NCI-H82 treated with DMSO at 0.1 percent for 48 hours (cell line): Measurements from ENCODE around the gene LRP1B.

Experiments used
- DNase-seq: peaks from one replicate; lab custom pipeline; 2025; ENCODE audit not compliant: unreplicated experiment; lab: John Stamatoyannopoulos, UW

Gene LRP1B

GRCh38 chr2:141791521-141791920 lies 339.3 kb downstream of the LRP1B start:
- DNase-seq: no peak

- DNase-seq: no peak
Measured at GRCh38 chr2:141782574-141782973, 348.2 kb downstream of the LRP1B start.

- no peak for DNase-seq
Measured at GRCh38 chr2:141778315-141778835, 352.4 kb downstream of the LRP1B start.

- no peak for DNase-seq
Measured at GRCh38 chr2:141770530-141770929, 360.3 kb downstream of the LRP1B start.

- no peak for DNase-seq
Measured at GRCh38 chr2:141767691-141768090, 363.1 kb downstream of the LRP1B start.

- no peak for DNase-seq
Measured at GRCh38 chr2:141767051-141767450, 363.8 kb downstream of the LRP1B start.

GRCh38 chr2:141766225-141766624 lies 364.6 kb downstream of the LRP1B start:
- no peak for DNase-seq

GRCh38 chr2:141748616-141749015 lies 382.2 kb downstream of the LRP1B start:
- DNase-seq: no peak

GRCh38 chr2:141741652-141742051 lies 389.2 kb downstream of the LRP1B start:
- DNase-seq: no peak

- DNase-seq: no peak
Measured at GRCh38 chr2:141737492-141738255, 393.1 kb downstream of the LRP1B start.

GRCh38 chr2:141736466-141736865 lies 394.4 kb downstream of the LRP1B start:
- DNase-seq: no peak

GRCh38 chr2:141728886-141729285 lies 401.9 kb downstream of the LRP1B start:
- peak; percentile 90 for DNase-seq

GRCh38 chr2:141728142-141728541 lies 402.7 kb downstream of the LRP1B start:
- no peak for DNase-seq

- no peak for DNase-seq
Measured at GRCh38 chr2:141724426-141724825, 406.4 kb downstream of the LRP1B start.

GRCh38 chr2:141723814-141724213 lies 407.0 kb downstream of the LRP1B start:
- DNase-seq: no peak

GRCh38 chr2:141720476-141720875 lies 410.3 kb downstream of the LRP1B start:
- no peak for DNase-seq

- DNase-seq: no peak
Measured at GRCh38 chr2:141714496-141714895, 416.3 kb downstream of the LRP1B start.

GRCh38 chr2:141711627-141712026 lies 419.2 kb downstream of the LRP1B start:
- DNase-seq: no peak

GRCh38 chr2:141710589-141711239 lies 420.1 kb downstream of the LRP1B start:
- no peak for DNase-seq

- no peak for DNase-seq
Measured at GRCh38 chr2:141709756-141710155, 421.1 kb downstream of the LRP1B start.

- no peak for DNase-seq
Measured at GRCh38 chr2:141707486-141707885, 423.3 kb downstream of the LRP1B start.

- DNase-seq: no peak
Measured at GRCh38 chr2:141704541-141704940, 426.3 kb downstream of the LRP1B start.
